Measurements from ENCODE around the gene FBXW8.

Gene FBXW8

GRCh38 chr12:116922194-116922897 lies 11.6 kb downstream of the FBXW8 start:
- DNase-seq (ENCODE audit: extremely low read depth in 1 of 2, low read depth in 1 of 2) = no peak

- no peak for DNase-seq (ENCODE audit: extremely low read depth in 1 of 2, low read depth in 1 of 2)
These were observed 14.1 kb downstream of the FBXW8 start for GRCh38 chr12:116924558-116925453.

- DNase-seq (ENCODE audit: extremely low read depth in 1 of 2, low read depth in 1 of 2) = no peak
These were observed 15.8 kb downstream of the FBXW8 start for GRCh38 chr12:116926283-116927243.

GRCh38 chr12:116927244-116927940 lies 16.6 kb downstream of the FBXW8 start:
- DNase-seq (ENCODE audit: extremely low read depth in 1 of 2, low read depth in 1 of 2) = no peak

- no peak for DNase-seq (ENCODE audit: extremely low read depth in 1 of 2, low read depth in 1 of 2)
These were observed 17.8 kb downstream of the FBXW8 start for GRCh38 chr12:116928504-116928903.

GRCh38 chr12:116929885-116930284 lies 19.1 kb downstream of the FBXW8 start:
- DNase-seq (ENCODE audit: extremely low read depth in 1 of 2, low read depth in 1 of 2) = no peak

- DNase-seq (ENCODE audit: extremely low read depth in 1 of 2, low read depth in 1 of 2) = no peak
These were observed 20.9 kb downstream of the FBXW8 start for GRCh38 chr12:116931665-116932064.

GRCh38 chr12:116933091-116933490 lies 22.3 kb downstream of the FBXW8 start:
- no peak for DNase-seq (ENCODE audit: extremely low read depth in 1 of 2, low read depth in 1 of 2)

GRCh38 chr12:116933512-116934246 lies 22.9 kb downstream of the FBXW8 start:
- DNase-seq (ENCODE audit: extremely low read depth in 1 of 2, low read depth in 1 of 2) = no peak

GRCh38 chr12:116934908-116935705 lies 24.4 kb downstream of the FBXW8 start:
- DNase-seq (ENCODE audit: extremely low read depth in 1 of 2, low read depth in 1 of 2) = no peak

- no peak for DNase-seq (ENCODE audit: extremely low read depth in 1 of 2, low read depth in 1 of 2)
These were observed 26.9 kb downstream of the FBXW8 start for GRCh38 chr12:116937640-116938039.

- DNase-seq (ENCODE audit: extremely low read depth in 1 of 2, low read depth in 1 of 2) = no peak
These were observed 29.0 kb downstream of the FBXW8 start for GRCh38 chr12:116939734-116940133.

- DNase-seq (ENCODE audit: extremely low read depth in 1 of 2, low read depth in 1 of 2) = no peak
These were observed 30.4 kb downstream of the FBXW8 start for GRCh38 chr12:116941188-116941587.

GRCh38 chr12:116943419-116944372 lies 32.9 kb downstream of the FBXW8 start:
- DNase-seq (ENCODE audit: extremely low read depth in 1 of 2, low read depth in 1 of 2) = no peak

- DNase-seq (ENCODE audit: extremely low read depth in 1 of 2, low read depth in 1 of 2) = no peak
These were observed 35.3 kb downstream of the FBXW8 start for GRCh38 chr12:116945886-116946550.

- no peak for DNase-seq (ENCODE audit: extremely low read depth in 1 of 2, low read depth in 1 of 2)
These were observed 37.5 kb downstream of the FBXW8 start for GRCh38 chr12:116948298-116948697.

- DNase-seq (ENCODE audit: extremely low read depth in 1 of 2, low read depth in 1 of 2) = no peak
These were observed 40.0 kb downstream of the FBXW8 start for GRCh38 chr12:116950628-116951325.

Data from activated CD8-positive, alpha-beta memory T cell treated with anti-CD3 and anti-CD28 coated beads for 1 hour (primary cell).